ENCODE data around the gene NKAIN4.

Gene NKAIN4

GRCh38 chr20:63254232-63254605 lies at the start of gene NKAIN4:
NKAIN4 (minus strand) TSS chr20:63254463; CDS start chr20:63254450, 13 bp downstream.
- ChIA-PET POLR2A (no interaction called here), CTCF (no interaction called here)
- no peak for TF ChIP-seq FOXA1 (IDR thresholded peaks at IDR 0.05)
- DNase-seq (ENCODE audit: extremely low spot score) = no peak

- ChIA-PET POLR2A (no interaction called here), CTCF (no interaction called here)
- DNase-seq (ENCODE audit: extremely low spot score) = no peak
- TF ChIP-seq CTBP1 (IDR thresholded peaks at IDR 0.05; ENCODE audit: borderline replicate concordance) = no peak
- no peak for TF ChIP-seq ZNF384 (IDR thresholded peaks at IDR 0.05)
- no peak for TF ChIP-seq FOXM1 (IDR thresholded peaks at IDR 0.05; ENCODE audit: borderline replicate concordance)
- no peak for TF ChIP-seq ELF4 (IDR thresholded peaks at IDR 0.05)
- no peak for TF ChIP-seq FOXK2 (IDR thresholded peaks at IDR 0.05)
- no peak for TF ChIP-seq PKNOX1 (IDR thresholded peaks at IDR 0.05)
- no peak for TF ChIP-seq FOXA1 (IDR thresholded peaks at IDR 0.05)
- TF ChIP-seq LEF1 (IDR thresholded peaks at IDR 0.05; ENCODE audit: borderline replicate concordance) = no peak
- no peak for TF ChIP-seq NFRKB (IDR thresholded peaks at IDR 0.05)
- no peak for TF ChIP-seq SUZ12 (IDR thresholded peaks at IDR 0.05)
- TF ChIP-seq HDGF (IDR thresholded peaks at IDR 0.05; ENCODE audit: borderline replicate concordance) = no peak
- no peak for TF ChIP-seq ARNT (IDR thresholded peaks at IDR 0.05)
- no peak for TF ChIP-seq TARDBP (IDR thresholded peaks at IDR 0.05)
- TF ChIP-seq SP1 (IDR thresholded peaks at IDR 0.05) = no peak
These were observed 48.9 kb upstream of the NKAIN4 start for GRCh38 chr20:63303095-63303666.

GRCh38 chr20:63301671-63302070 lies 47.4 kb upstream of the NKAIN4 start:
- TF ChIP-seq ARNT (IDR thresholded peaks at IDR 0.05) (no peak), HDGF (IDR thresholded peaks at IDR 0.05; ENCODE audit: borderline replicate concordance) (no peak), NFRKB (IDR thresholded peaks at IDR 0.05) (no peak), FOXA1 (IDR thresholded peaks at IDR 0.05) (no peak), FOXM1 (IDR thresholded peaks at IDR 0.05; ENCODE audit: borderline replicate concordance) (no peak), ELF4 (IDR thresholded peaks at IDR 0.05) (no peak), LEF1 (IDR thresholded peaks at IDR 0.05; ENCODE audit: borderline replicate concordance) (no peak), ZNF384 (IDR thresholded peaks at IDR 0.05) (no peak), TARDBP (IDR thresholded peaks at IDR 0.05) (no peak), SP1 (IDR thresholded peaks at IDR 0.05) (no peak), FOXK2 (IDR thresholded peaks at IDR 0.05) (no peak), SUZ12 (IDR thresholded peaks at IDR 0.05) (no peak), PKNOX1 (IDR thresholded peaks at IDR 0.05) (no peak), BHLHE40 (IDR thresholded peaks at IDR 0.05; ENCODE audit: borderline replicate concordance) (no peak), L3MBTL2 (conservative IDR thresholded peaks at IDR 0.05) (no peak), CTBP1 (IDR thresholded peaks at IDR 0.05; ENCODE audit: borderline replicate concordance) (no peak)
- ChIA-PET POLR2A (no interaction called here), CTCF (no interaction called here)
- no peak for DNase-seq (ENCODE audit: extremely low spot score)

- ChIA-PET CTCF (interaction anchor here (0.8 kb wide), 1 partner anchor 11 kb away, joined by 3 read pairs; no protein-coding TSS in a partner anchor), POLR2A (no interaction called here)
- TF ChIP-seq BHLHE40 (IDR thresholded peaks at IDR 0.05; ENCODE audit: borderline replicate concordance) (no peak), NFRKB (IDR thresholded peaks at IDR 0.05) (no peak), L3MBTL2 (conservative IDR thresholded peaks at IDR 0.05) (no peak), SP1 (IDR thresholded peaks at IDR 0.05) (no peak), TARDBP (IDR thresholded peaks at IDR 0.05) (no peak), FOXA1 (IDR thresholded peaks at IDR 0.05) (no peak), SUZ12 (IDR thresholded peaks at IDR 0.05) (no peak), CTBP1 (IDR thresholded peaks at IDR 0.05; ENCODE audit: borderline replicate concordance) (no peak), PKNOX1 (IDR thresholded peaks at IDR 0.05) (no peak), ARNT (IDR thresholded peaks at IDR 0.05) (no peak)
- DNase-seq (ENCODE audit: extremely low spot score) = no peak
These were observed 44.6 kb upstream of the NKAIN4 start for GRCh38 chr20:63298731-63299312.

- TF ChIP-seq NFRKB (IDR thresholded peaks at IDR 0.05) = no peak
- no peak for TF ChIP-seq ELF4 (IDR thresholded peaks at IDR 0.05)
- no peak for TF ChIP-seq BHLHE40 (IDR thresholded peaks at IDR 0.05; ENCODE audit: borderline replicate concordance)
- no peak for TF ChIP-seq SUZ12 (IDR thresholded peaks at IDR 0.05)
- TF ChIP-seq SP1 (IDR thresholded peaks at IDR 0.05) = no peak
- no peak for TF ChIP-seq CTBP1 (IDR thresholded peaks at IDR 0.05; ENCODE audit: borderline replicate concordance)
- no peak for TF ChIP-seq ZNF384 (IDR thresholded peaks at IDR 0.05)
- no peak for TF ChIP-seq ARNT (IDR thresholded peaks at IDR 0.05)
- TF ChIP-seq L3MBTL2 (conservative IDR thresholded peaks at IDR 0.05) = no peak
- no peak for TF ChIP-seq FOXM1 (IDR thresholded peaks at IDR 0.05; ENCODE audit: borderline replicate concordance)
- TF ChIP-seq LEF1 (IDR thresholded peaks at IDR 0.05; ENCODE audit: borderline replicate concordance) = no peak
- TF ChIP-seq PKNOX1 (IDR thresholded peaks at IDR 0.05) = no peak
- no peak for TF ChIP-seq HDGF (IDR thresholded peaks at IDR 0.05; ENCODE audit: borderline replicate concordance)
- TF ChIP-seq FOXK2 (IDR thresholded peaks at IDR 0.05) = no peak
- no peak for TF ChIP-seq FOXA1 (IDR thresholded peaks at IDR 0.05)
- TF ChIP-seq TARDBP (IDR thresholded peaks at IDR 0.05) = no peak
- ChIA-PET CTCF (interaction anchor here (1.6 kb wide), 1 partner anchor 74 kb away, joined by 4 read pairs; no protein-coding TSS in a partner anchor), POLR2A (no interaction called here)
- DNase-seq (ENCODE audit: extremely low spot score) = no peak
These were observed 43.7 kb upstream of the NKAIN4 start for GRCh38 chr20:63297796-63298572.
